ENCODE data around the gene KRTAP5-1. TPM values are rescaled to one million over a fixed set of nuclear protein-coding genes. Genes with fewer than 3 reads are reported as not detected.

Gene KRTAP5-1
- polyA plus RNA-seq, 3 donors, result not detected

DNA sequence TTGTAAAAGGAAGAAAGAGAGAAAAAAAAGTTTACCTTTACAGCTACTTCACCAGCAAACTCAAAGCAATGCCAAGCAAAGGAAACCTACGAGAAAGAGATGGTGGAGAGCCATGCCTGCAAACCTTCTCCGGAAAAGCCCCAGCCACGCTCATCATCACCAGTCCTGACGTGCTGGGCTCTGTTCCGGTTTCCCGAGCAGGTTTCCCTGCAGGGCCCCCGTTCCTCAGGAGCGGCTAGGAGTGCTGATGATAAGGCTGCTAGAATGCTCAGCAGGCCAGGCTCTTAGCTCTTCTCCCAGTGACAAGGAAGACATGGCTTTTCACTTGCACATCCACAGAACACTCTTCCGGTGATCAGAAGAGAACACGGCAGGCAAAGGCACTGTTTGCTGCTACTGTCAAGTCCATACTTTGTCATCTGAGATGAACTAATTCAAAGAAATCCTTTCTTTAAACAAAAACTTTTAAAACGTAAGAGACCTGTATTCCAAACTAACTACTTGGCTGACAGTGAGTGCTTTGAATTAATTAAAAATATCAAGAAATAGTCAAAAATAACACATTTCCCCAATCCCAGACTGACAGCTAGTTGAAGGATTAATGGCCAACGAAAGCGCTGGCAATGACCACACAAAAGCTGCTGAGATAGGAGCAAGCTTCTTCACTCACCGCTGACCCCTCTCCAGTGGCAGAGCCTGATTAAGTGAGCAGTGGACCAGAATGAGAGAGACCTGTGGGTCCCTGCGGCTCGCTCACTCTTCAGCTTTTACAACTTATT, 48.8 kb downstream of the KRTAP5-1 start:
- H3K27me3 ChIP-seq (ENCODE audit: control insufficient read depth in 2 of 2, insufficient read depth in 2 of 2, low read length in 2 of 2), result peaks cover 0 to 6% of the 10 kb centered on the region in 2 donors
- peaks cover 15 to 26% (median 22%) of the 10 kb centered on the region in 3 donors for H3K27me3 Mint-ChIP-seq (ENCODE audit: low read depth in 3 of 3)
- no peak overlapping the region for H3K9ac ChIP-seq (ENCODE audit: insufficient read depth, low read length, poor library complexity, severe bottlenecking)
- H3K4me1 Mint-ChIP-seq, result peaks cover 2% of the 10 kb centered on the region
- no peak overlapping the region for H3K27ac ChIP-seq (ENCODE audit: low read depth in 1 of 2, low read length in 2 of 2)
- TF ChIP-seq, protein P1, sequence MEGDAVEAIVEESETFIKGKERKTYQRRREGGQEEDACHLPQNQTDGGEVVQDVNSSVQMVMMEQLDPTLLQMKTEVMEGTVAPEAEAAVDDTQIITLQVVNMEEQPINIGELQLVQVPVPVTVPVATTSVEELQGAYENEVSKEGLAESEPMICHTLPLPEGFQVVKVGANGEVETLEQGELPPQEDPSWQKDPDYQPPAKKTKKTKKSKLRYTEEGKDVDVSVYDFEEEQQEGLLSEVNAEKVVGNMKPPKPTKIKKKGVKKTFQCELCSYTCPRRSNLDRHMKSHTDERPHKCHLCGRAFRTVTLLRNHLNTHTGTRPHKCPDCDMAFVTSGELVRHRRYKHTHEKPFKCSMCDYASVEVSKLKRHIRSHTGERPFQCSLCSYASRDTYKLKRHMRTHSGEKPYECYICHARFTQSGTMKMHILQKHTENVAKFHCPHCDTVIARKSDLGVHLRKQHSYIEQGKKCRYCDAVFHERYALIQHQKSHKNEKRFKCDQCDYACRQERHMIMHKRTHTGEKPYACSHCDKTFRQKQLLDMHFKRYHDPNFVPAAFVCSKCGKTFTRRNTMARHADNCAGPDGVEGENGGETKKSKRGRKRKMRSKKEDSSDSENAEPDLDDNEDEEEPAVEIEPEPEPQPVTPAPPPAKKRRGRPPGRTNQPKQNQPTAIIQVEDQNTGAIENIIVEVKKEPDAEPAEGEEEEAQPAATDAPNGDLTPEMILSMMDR (IDR thresholded peaks at IDR 0.05), result no peak
- H3K36me3 ChIP-seq (replicated peaks in 1 of 2; ENCODE audit: control insufficient read depth in 1 of 2, insufficient read depth in 2 of 2, low read length in 2 of 2), result peaks cover 21 to 40% of the 10 kb centered on the region in 2 donors
- peaks cover 63% of the 10 kb centered on the region for H3K79me2 ChIP-seq (ENCODE audit: insufficient read depth, low read length)
- H3K36me3 Mint-ChIP-seq, result peaks cover 26 to 44% of the 10 kb centered on the region in 2 donors
- no peak overlapping the region for H3K27ac Mint-ChIP-seq
- peaks cover 0 to 6% (median 2%) of the 10 kb centered on the region in 7 donors for H3K9me3 Mint-ChIP-seq
- DNase-seq, result no peak
- no peak overlapping the region for H3K4me3 Mint-ChIP-seq
- 99% methylated on average over 11 of the region's 16 CpGs for WGBS (ENCODE audit: insufficient coverage)
- no peak overlapping the region for H2AFZ ChIP-seq (ENCODE audit: insufficient read depth, low read depth, low read length, poor library complexity, severe bottlenecking)
- intact Hi-C loops (cut with micrococcal nuclease), result no loop called here
- H3K4me3 ChIP-seq (replicated peaks in 1 of 3; ENCODE audit: low read depth in 2 of 3, low read length in 3 of 3), result no peak overlapping the region
- H3K9me3 ChIP-seq (replicated peaks in 1 of 2; ENCODE audit: control insufficient read depth in 1 of 2, insufficient read depth in 1 of 2, low read length in 2 of 2), result peaks cover 0 to 2% of the 10 kb centered on the region in 2 donors
- peaks cover 64% of the 10 kb centered on the region for H4K20me1 ChIP-seq (ENCODE audit: insufficient read depth, low read length)
- H3K4me1 ChIP-seq (ENCODE audit: control insufficient read depth in 1 of 2, insufficient read depth in 2 of 2, low read length in 2 of 2), result no peaks in the 10 kb centered on the region
- no peak overlapping the region for H3K4me2 ChIP-seq (replicated peaks; ENCODE audit: extremely low read depth, low read length, poor library complexity, severe bottlenecking)

DNA sequence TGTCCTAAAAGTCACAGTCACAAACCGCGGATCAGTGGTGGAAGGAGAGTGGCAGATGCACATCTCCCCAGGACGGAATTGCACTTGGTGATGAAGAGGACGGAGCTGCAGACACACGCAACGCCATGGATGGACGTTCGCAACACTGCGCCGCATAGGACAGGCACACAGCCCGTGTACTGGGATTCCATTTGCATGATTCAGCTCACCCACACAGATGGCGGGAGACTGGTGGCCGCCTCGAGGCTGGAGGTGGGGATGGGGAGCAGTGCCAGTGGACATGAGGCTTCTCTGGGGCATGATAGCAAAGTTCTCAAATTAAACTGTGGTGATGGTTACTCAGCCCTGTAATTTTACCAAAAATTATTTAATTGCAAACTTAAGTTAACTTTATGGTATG, 50.4 kb downstream of the KRTAP5-1 start:
- no peak overlapping the region for H3K4me2 ChIP-seq (replicated peaks; ENCODE audit: extremely low read depth, low read length, poor library complexity, severe bottlenecking)
- Mint-ChIP-seq H3K4me3 (no peak overlapping the region), H3K36me3 (peaks cover 26 to 45% of the 10 kb centered on the region in 2 donors), H3K27ac (peak overlapping the region in 2 of 7 donors; percentile 53 to 64), H3K27me3 (ENCODE audit: low read depth in 3 of 3) (peaks cover 9 to 19% (median 16%) of the 10 kb centered on the region in 3 donors), H3K9me3 (peaks cover 0 to 5% (median 2%) of the 10 kb centered on the region in 7 donors), H3K4me1 (peaks cover 2% of the 10 kb centered on the region)
- H4K20me1 ChIP-seq (ENCODE audit: insufficient read depth, low read length), result peaks cover 80% of the 10 kb centered on the region
- no peak overlapping the region for H2AFZ ChIP-seq (ENCODE audit: insufficient read depth, low read depth, low read length, poor library complexity, severe bottlenecking)
- H3K79me2 ChIP-seq (ENCODE audit: insufficient read depth, low read length), result peaks cover 74% of the 10 kb centered on the region
- H3K9ac ChIP-seq (ENCODE audit: insufficient read depth, low read length, poor library complexity, severe bottlenecking), result no peak overlapping the region
- H3K27ac ChIP-seq (ENCODE audit: low read depth in 1 of 2, low read length in 2 of 2), result no peak overlapping the region
- no peak overlapping the region for H3K4me3 ChIP-seq (replicated peaks in 1 of 3; ENCODE audit: low read depth in 2 of 3, low read length in 3 of 3)
- 97% methylated on average over 7 of the region's 14 CpGs for WGBS (ENCODE audit: insufficient coverage)
- intact Hi-C loops (cut with micrococcal nuclease), result no loop called here
- DNase-seq, result no peak
- H3K9me3 ChIP-seq (replicated peaks in 1 of 2; ENCODE audit: control insufficient read depth in 1 of 2, insufficient read depth in 1 of 2, low read length in 2 of 2), result peaks cover 0 to 2% of the 10 kb centered on the region in 2 donors
- peaks cover 0 to 4% of the 10 kb centered on the region in 2 donors for H3K27me3 ChIP-seq (ENCODE audit: control insufficient read depth in 2 of 2, insufficient read depth in 2 of 2, low read length in 2 of 2)
- no peaks in the 10 kb centered on the region for H3K4me1 ChIP-seq (ENCODE audit: control insufficient read depth in 1 of 2, insufficient read depth in 2 of 2, low read length in 2 of 2)
- H3K36me3 ChIP-seq (replicated peaks in 1 of 2; ENCODE audit: control insufficient read depth in 1 of 2, insufficient read depth in 2 of 2, low read length in 2 of 2), result peaks cover 23 to 46% of the 10 kb centered on the region in 2 donors
- TF ChIP-seq, protein P1 (IDR thresholded peaks at IDR 0.05), result no peak

Other genes starting within 250 kb of the KRTAP5-1 start
- under 1 TPM in 1 of 3 donors, not detected in 2; 0.13 TPM for gene BRSK2, start 195.3 kb downstream of the KRTAP5-1 start, polyA plus RNA-seq
- 10 to 100 TPM; 22.1 to 44.1 (median 22.5) TPM for gene MOB2, start 98.5 kb downstream of the KRTAP5-1 start, polyA plus RNA-seq
- under 1 TPM in 1 of 3 donors, not detected in 2; 0.61 TPM for gene DUSP8, start 13.0 kb downstream of the KRTAP5-1 start, polyA plus RNA-seq
- not detected for gene KRTAP5-2, start 13.0 kb upstream of the KRTAP5-1 start, polyA plus RNA-seq
- gene KRTAP5-3, start 23.2 kb upstream of the KRTAP5-1 start, polyA plus RNA-seq, result not detected
- gene KRTAP5-4, start 36.9 kb upstream of the KRTAP5-1 start, polyA plus RNA-seq, result not detected
- gene KRTAP5-5, start 44.5 kb upstream of the KRTAP5-1 start, polyA plus RNA-seq, result not detected
- gene KRTAP5-6, start 111.9 kb upstream of the KRTAP5-1 start, polyA plus RNA-seq, result not detected
- gene IFITM10, start 165.3 kb upstream of the KRTAP5-1 start, polyA plus RNA-seq, result 1 to 10 TPM in 1 of 3 donors, not detected in 2; 2.4 TPM
- 1,000 to 10,000 TPM in 1 of 3 donors, 100 to 1,000 TPM in 2; 835 to 1,372 (median 855) TPM for gene CTSD, start 178.6 kb upstream of the KRTAP5-1 start, polyA plus RNA-seq
- not detected for gene SYT8, start 249.7 kb upstream of the KRTAP5-1 start, polyA plus RNA-seq

All from CD14-positive monocyte (primary cell).